GM12892 (cell line): ENCODE measurements around the gene NDUFAF3.

Source experiments
- POLR2A ChIP-seq: IDR thresholded peaks from 2 replicates; pipeline ENCODE4 v1.6.1; 2011; ENCODE audit warnings: low read depth, low read length, control low read depth
- POLR2AphosphoS5 ChIP-seq: IDR thresholded peaks from 2 replicates; pipeline ENCODE4 v1.6.1; 2011; ENCODE audit warnings: low read depth, low read length, control low read depth
- TAF1 ChIP-seq: IDR thresholded peaks from 2 replicates; pipeline ENCODE4 v1.6.1; 2011; ENCODE audit warnings: low read depth, mild to moderate bottlenecking, control low read depth, low read length, borderline replicate concordance

GRCh38 chr3:48997714-48998637 lies 23.9 kb upstream of the NDUFAF3 start:
- TF ChIP-seq POLR2A (0 out of 2 replicates have a peak, but pooled peaks have one; percentile 17), POLR2AphosphoS5 (no peak), TAF1 (no peak)
